Activated CD4-positive, alpha-beta T cell treated with anti-CD3 and anti-CD28 coated beads for 36 hours (primary cell): Measurements from ENCODE around the gene TLR2. TPM values are rescaled to one million over a fixed set of nuclear protein-coding genes. Genes with fewer than 3 reads are reported as not detected.

Source experiments
- ATAC-seq: fragments of 200-7000 bp; cut with Tn5 transposase; one replicate; pipeline ENCODE4 v1.10.0; 2021; ENCODE audit warnings: mild to moderate bottlenecking, moderate library complexity
- CTCF ChIA-PET: fragments of 350-600 bp; sonication (Branson Sonifier 250); formaldehyde crosslinking; loops from one replicate; lab custom pipeline; 2021; ENCODE audit warnings: antibody characterized with exemption; lab: Charles Lee
- POLR2A ChIA-PET: fragments of 350-600 bp; sonication (Branson Sonifier 250); formaldehyde crosslinking; loops from one replicate; lab custom pipeline; 2021; ENCODE audit warnings: antibody characterized with exemption, inconsistent platforms; lab: Charles Lee
- DNase-seq: peaks from one replicate; pipeline ENCODE4 v3.0.0-alpha.2; 2020
- H3K27ac Mint-ChIP-seq: one replicate; pipeline ENCODE4 v1.8.0; 2021; ENCODE audit warnings: mixed read lengths
- H3K27me3 Mint-ChIP-seq: one replicate; pipeline ENCODE4 v1.8.0; 2021; ENCODE audit warnings: mixed read lengths
- H3K36me3 Mint-ChIP-seq: one replicate; pipeline ENCODE4 v1.8.0; 2021; ENCODE audit warnings: low read depth, mixed read lengths
- H3K4me1 Mint-ChIP-seq: one replicate; pipeline ENCODE4 v1.8.0; 2021; ENCODE audit warnings: mixed read lengths
- H3K4me3 Mint-ChIP-seq: one replicate; pipeline ENCODE4 v1.8.0; 2021; ENCODE audit warnings: mild to moderate bottlenecking, moderate library complexity, mixed read lengths
- H3K9me3 Mint-ChIP-seq: one replicate; pipeline ENCODE4 v1.8.0; 2021; ENCODE audit warnings: low read depth, mixed read lengths
- intact Hi-C, 2 experiments: fragments of 100-400 bp; cut with DNase I in 1 of 2; cut with micrococcal nuclease in 1 of 2; formaldehyde crosslinking; loops; one replicate each; pipeline versions ENCODE4 v1.14.2 to v1.15.1; 2022 to 2024; cut with DNase I, micrococcal nuclease
- total RNA-seq, 2 experiments: library from RNA; stranded (reverse); gene quantifications; one replicate each; pipeline ENCODE4 v1.2.3, GENCODE V29; 2021

Gene TLR2, protein sequence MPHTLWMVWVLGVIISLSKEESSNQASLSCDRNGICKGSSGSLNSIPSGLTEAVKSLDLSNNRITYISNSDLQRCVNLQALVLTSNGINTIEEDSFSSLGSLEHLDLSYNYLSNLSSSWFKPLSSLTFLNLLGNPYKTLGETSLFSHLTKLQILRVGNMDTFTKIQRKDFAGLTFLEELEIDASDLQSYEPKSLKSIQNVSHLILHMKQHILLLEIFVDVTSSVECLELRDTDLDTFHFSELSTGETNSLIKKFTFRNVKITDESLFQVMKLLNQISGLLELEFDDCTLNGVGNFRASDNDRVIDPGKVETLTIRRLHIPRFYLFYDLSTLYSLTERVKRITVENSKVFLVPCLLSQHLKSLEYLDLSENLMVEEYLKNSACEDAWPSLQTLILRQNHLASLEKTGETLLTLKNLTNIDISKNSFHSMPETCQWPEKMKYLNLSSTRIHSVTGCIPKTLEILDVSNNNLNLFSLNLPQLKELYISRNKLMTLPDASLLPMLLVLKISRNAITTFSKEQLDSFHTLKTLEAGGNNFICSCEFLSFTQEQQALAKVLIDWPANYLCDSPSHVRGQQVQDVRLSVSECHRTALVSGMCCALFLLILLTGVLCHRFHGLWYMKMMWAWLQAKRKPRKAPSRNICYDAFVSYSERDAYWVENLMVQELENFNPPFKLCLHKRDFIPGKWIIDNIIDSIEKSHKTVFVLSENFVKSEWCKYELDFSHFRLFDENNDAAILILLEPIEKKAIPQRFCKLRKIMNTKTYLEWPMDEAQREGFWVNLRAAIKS
- 1 to 10 TPM; 1.3 to 2.0 TPM for total RNA-seq

DNA sequence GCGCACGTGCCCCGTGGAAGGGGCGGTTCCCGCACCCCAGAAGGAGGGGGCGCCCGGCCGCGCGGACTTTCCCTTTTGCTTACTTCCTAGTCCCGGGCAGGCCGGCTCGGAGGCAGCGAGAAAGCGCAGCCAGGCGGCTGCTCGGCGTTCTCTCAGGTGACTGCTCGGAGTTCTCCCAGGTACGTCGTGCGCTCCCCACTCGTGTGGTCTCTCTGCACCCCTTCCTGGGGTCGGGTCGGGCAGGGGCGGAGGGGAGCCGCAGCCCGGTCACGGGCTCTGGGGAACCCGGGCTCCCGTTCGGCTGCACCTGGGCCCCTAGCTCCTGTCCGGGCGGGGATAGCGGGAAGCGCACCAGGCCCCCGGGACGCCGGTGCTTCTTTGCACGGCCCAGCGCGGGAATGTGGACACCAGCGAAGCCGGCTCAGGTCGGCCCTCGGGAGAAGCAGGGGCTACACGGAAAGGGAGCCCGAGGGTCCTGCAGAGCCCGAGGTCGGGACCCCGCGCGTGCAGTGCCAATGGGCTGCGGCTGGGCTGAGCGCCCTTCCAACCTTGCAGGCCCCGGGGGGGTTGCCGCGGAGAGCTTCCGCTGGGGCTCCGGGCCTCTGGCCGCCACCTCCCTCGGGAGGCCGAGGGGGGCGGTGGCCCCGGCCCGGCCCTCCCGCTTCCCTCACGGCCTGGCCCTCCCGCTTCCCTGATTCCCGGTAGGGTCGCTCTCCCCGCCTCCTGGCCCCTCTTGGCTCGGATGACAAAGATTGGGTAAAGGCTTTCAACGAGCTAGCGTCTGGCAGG lies at the start of gene TLR2:
TSS of gene TLR2 (plus strand) at position 99 of the 789 bp plus-strand sequence. CDS start 18,628 bp downstream, outside the sequence.
- Mint-ChIP-seq H3K4me3 (peak within 1 kb of the TSS; percentile 73), H3K4me1 (peaks cover 11% of the 10 kb centered on the region), H3K9me3 (peaks cover 9% of the 10 kb centered on the region), H3K27ac (peak within 1 kb of the TSS; percentile 58), H3K36me3 (peaks cover 14% of the 10 kb centered on the region), H3K27me3 (peaks cover 21% of the 10 kb centered on the region)
- ATAC-seq: peak; percentile 95
- peak; percentile 83 for DNase-seq
- ChIA-PET POLR2A (interaction anchor here (0.6 kb wide), 1 partner anchor 566 kb away, joined by 3 read pairs; no protein-coding TSS in a partner anchor), CTCF (interaction anchor here (0.6 to 3.1 kb wide), 5 partner anchors 20 to 474 kb away, joined by 3 to 12 read pairs (median 4); no protein-coding TSS in a partner anchor)
- intact Hi-C loops: loop anchor here in 1 of 2 experiments (2.0 kb wide), 1 partner anchor 32 kb away; no protein-coding TSS in a partner anchor

DNA sequence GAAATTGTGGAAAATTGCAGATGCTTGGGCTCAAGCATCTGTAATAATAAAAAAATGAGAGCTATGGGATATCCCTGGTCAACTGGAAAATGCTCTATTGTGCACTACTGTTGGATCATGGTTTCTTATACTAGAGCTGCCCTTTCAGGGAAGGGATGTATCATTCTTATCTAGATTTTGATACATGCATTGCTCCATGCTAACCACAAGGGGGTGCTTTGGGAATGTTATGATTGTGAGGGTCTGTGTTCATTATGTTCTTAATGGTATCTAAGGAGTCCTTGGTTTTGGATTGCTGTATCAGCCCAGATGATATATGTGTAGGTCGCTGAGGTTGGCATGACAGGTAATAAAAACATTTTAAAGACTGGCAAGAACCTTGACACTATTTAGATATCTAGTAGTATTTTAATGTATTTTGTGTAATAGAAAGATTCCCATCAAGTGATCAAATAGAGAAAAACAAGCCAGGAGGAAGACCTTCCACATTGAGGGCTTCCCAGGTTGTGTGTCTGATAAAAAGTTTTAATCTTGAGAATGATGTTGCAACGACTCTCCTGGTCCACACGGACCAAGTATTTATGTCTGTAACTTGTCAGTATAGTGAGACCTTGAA lies 49.2 kb upstream of the TLR2 start:
- intact Hi-C loops: loop anchor here in 1 of 2 experiments (1.0 kb wide), 1 partner anchor 115 kb away; no protein-coding TSS in a partner anchor
- H3K9me3 Mint-ChIP-seq: no peaks in the 10 kb centered on the region
- ChIA-PET POLR2A (interaction anchor here (0.6 kb wide), 1 partner anchor 162 kb away, joined by 3 read pairs; no protein-coding TSS in a partner anchor), CTCF (interaction anchor here (0.6 to 4.2 kb wide), 13 partner anchors 9 to 514 kb away, joined by 3 to 31 read pairs (median 3); no protein-coding TSS in a partner anchor)
- H3K27me3 Mint-ChIP-seq: no peaks in the 10 kb centered on the region
- no peak for DNase-seq
- peaks cover 47% of the 10 kb centered on the region for H3K36me3 Mint-ChIP-seq
- H3K27ac Mint-ChIP-seq: peak overlapping the region; percentile 10
- no peaks in the 10 kb centered on the region for H3K4me1 Mint-ChIP-seq
- H3K4me3 Mint-ChIP-seq: no peak overlapping the region
- ATAC-seq: peak; percentile 72

DNA sequence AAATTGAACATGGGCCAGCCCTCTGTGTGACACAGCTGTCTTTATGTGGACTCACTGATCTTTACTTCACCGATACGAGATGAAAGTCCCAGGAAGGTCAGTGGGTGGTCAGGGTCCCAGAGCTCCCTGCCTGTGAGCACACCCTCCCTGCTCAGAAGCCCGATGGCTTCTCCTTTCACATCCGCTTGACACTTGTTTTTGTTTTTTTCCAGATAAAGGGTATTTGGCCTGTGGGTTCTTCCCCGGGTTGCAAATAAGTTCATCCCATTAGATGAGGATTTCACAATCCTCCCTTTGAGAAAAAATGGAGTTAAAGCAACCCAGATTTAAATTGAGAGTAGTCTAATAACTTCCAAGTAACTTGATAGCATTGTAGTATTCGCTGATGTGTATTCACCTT lies 48.2 kb upstream of the TLR2 start:
- H3K36me3 Mint-ChIP-seq: peaks cover 37% of the 10 kb centered on the region
- H3K4me1 Mint-ChIP-seq: peaks cover under 1% of the 10 kb centered on the region
- no peaks in the 10 kb centered on the region for H3K27me3 Mint-ChIP-seq
- POLR2A ChIA-PET: interaction anchor here (0.7 kb wide), 1 partner anchor 476 kb away, joined by 3 read pairs; no protein-coding TSS in a partner anchor
- CTCF ChIA-PET: interaction anchor here (0.8 to 4.2 kb wide), 3 partner anchors 8 to 115 kb away, joined by 3 to 31 read pairs (median 24); no protein-coding TSS in a partner anchor
- no peaks in the 10 kb centered on the region for H3K9me3 Mint-ChIP-seq
- no peak overlapping the region for H3K4me3 Mint-ChIP-seq
- H3K27ac Mint-ChIP-seq: peak overlapping the region; percentile 21
- ATAC-seq (no peak), DNase-seq (no peak)
- intact Hi-C loops: no loop called here

DNA sequence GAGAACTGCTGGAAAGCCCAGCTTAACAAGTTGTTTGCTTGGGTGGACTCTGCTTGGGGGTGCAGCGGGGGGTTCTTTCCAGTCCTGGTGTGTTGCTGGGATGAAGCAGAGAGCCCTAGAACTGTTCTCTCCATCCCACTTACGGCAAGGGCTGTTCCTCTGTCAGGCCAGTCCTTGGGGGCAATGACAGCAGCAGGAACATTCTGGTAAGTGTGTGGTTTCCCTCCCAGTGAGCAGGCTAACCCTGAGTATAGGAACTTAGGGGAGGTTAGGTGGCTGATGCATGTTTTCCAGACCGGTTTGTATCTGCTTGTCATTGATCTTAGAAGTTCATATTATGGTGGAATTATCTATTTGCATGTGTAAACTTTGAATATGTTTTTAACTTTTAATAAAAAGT lies 46.9 kb upstream of the TLR2 start:
- no peaks in the 10 kb centered on the region for H3K9me3 Mint-ChIP-seq
- no peak overlapping the region for H3K4me3 Mint-ChIP-seq
- H3K27me3 Mint-ChIP-seq: no peaks in the 10 kb centered on the region
- no peak overlapping the region for H3K27ac Mint-ChIP-seq
- peaks cover 34% of the 10 kb centered on the region for H3K36me3 Mint-ChIP-seq
- intact Hi-C loops: no loop called here
- ATAC-seq (no peak), DNase-seq (no peak)
- peaks cover 13% of the 10 kb centered on the region for H3K4me1 Mint-ChIP-seq
- POLR2A ChIA-PET: no interaction called here
- CTCF ChIA-PET: interaction anchor here (1.3 kb wide), 1 partner anchor 113 kb away, joined by 3 read pairs; no protein-coding TSS in a partner anchor

DNA sequence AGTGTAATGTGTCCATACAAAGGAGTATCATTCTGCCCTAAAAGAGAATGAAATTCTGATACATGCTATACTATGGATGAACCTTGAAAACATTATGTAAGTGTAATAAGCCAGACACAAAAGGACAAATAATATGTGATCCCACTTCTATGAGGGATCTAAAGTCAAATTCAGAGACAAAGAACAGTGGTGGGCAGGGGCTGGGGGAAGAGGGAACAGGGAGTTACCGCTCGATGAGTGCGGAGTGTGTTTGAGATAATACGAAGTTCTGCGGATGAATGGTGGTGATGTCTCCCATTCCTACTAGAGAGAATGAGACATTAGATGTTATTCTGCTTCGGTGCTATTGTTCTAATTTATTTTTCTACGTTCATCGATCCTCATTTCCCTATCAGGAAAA lies 46.1 kb upstream of the TLR2 start:
- ChIA-PET CTCF (interaction anchor here (1.3 kb wide), 1 partner anchor 113 kb away, joined by 3 read pairs; no protein-coding TSS in a partner anchor), POLR2A (no interaction called here)
- no peak overlapping the region for H3K4me3 Mint-ChIP-seq
- no peaks in the 10 kb centered on the region for H3K9me3 Mint-ChIP-seq
- H3K27ac Mint-ChIP-seq: no peak overlapping the region
- H3K36me3 Mint-ChIP-seq: peaks cover 28% of the 10 kb centered on the region
- H3K4me1 Mint-ChIP-seq: peaks cover 15% of the 10 kb centered on the region
- no peak for DNase-seq
- intact Hi-C loops: no loop called here
- ATAC-seq: no peak
- no peaks in the 10 kb centered on the region for H3K27me3 Mint-ChIP-seq

DNA sequence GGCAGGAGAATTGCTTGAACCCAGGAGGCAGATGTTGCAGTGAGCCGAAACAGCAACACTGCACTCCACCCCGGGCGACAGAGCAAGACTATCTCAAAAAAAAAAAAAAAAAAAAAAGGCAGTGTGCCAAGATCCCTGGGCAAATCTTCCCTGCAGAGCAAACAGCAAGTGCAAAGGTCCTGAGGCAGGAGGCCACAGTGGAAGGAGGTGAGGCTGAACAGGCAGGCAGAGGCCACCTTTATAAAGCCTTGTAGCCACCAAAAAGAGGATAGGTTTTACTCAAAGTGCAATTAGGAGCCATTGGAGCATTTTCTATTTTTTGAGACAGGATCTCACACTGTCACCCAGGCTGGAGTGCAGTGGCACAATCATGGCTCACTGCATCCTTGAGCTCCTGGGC lies 45.1 kb upstream of the TLR2 start:
- no peak for DNase-seq
- intact Hi-C loops: no loop called here
- ChIA-PET POLR2A (no interaction called here), CTCF (interaction anchor here (0.6 to 1.3 kb wide), 2 partner anchors 10 to 17 kb away, joined by 4 read pairs; no protein-coding TSS in a partner anchor)
- no peaks in the 10 kb centered on the region for H3K9me3 Mint-ChIP-seq
- H3K36me3 Mint-ChIP-seq: peaks cover 23% of the 10 kb centered on the region
- H3K4me1 Mint-ChIP-seq: peaks cover 18% of the 10 kb centered on the region
- no peak overlapping the region for H3K27ac Mint-ChIP-seq
- no peak for ATAC-seq
- no peak overlapping the region for H3K4me3 Mint-ChIP-seq
- H3K27me3 Mint-ChIP-seq: no peaks in the 10 kb centered on the region

DNA sequence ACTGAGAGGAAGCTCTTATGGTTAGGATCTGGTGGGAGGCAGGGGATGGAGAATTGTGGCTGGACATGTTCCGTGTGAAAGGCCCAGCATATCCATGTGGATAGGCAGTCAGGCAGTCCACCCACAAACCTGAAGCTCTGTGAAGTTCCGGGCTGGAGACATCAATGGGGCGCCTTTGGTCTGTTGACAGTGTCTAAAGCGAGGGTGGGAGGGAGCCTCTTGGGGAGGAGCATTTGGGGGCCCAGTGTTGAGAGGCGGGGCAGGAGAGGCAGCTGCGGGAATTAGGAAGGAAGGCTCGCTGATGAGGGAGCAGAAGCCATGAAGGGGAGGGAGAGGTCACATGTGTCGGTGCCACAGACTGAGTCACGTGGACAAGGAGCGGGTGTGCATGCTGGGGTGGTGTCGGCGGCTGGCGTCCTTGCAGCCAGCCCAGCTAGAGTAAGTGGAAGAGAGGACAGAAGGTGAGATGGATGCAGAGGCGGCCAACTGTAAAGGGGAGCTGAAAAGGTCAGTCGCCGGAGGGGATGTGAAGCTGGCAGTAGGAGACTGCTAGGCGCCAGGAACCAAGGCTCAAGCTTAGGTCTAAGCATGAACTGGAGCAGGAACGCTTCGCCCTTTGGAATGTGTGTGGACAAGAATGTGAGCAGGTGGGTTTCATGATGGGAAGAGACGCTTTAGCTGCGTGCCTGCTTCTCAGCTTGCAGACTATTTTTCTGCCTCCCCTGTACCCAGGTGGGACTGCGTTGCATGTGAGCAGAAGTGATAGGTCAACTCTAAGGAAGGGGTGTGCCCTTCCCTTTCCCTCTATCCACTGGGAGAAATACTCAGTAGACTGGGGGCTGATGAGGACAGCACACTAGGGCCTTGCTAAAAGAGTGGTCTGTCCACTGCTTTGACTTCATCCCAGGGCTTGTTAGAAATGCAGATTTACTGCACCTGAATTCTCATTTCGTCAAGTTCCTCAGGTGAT lies 44.0 kb upstream of the TLR2 start:
- ChIA-PET CTCF (interaction anchor here (0.6 to 1.1 kb wide), 4 partner anchors 8 to 296 kb away, joined by 3 read pairs; partner anchors contain the start of gene MND1), POLR2A (no interaction called here)
- H3K27me3 Mint-ChIP-seq: no peaks in the 10 kb centered on the region
- H3K36me3 Mint-ChIP-seq: peaks cover 13% of the 10 kb centered on the region
- H3K4me3 Mint-ChIP-seq: no peak overlapping the region
- DNase-seq (no peak), ATAC-seq (no peak)
- intact Hi-C loops: no loop called here
- H3K9me3 Mint-ChIP-seq: peaks cover 2% of the 10 kb centered on the region
- H3K27ac Mint-ChIP-seq: no peak overlapping the region
- peaks cover 18% of the 10 kb centered on the region for H3K4me1 Mint-ChIP-seq

DNA sequence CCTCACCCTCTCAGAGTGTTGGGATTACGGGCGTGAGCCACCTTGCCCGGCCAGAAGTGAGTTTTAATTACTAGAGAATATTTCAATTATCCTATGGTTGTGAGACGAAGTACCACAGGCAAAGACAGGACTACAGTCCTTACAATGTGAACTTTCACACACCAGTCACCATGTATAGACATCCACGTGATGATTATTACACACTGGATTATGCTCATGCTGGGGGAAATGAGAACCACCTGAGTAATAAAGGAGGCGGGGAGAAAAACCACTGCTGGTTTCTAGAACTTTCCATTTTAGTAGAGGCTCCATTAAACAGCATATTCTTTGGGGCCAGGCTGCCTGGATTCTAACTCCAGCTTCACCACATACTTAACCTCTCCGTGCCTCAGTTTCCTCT lies 42.5 kb upstream of the TLR2 start:
- no peaks in the 10 kb centered on the region for H3K36me3 Mint-ChIP-seq
- peak; percentile 49 for ATAC-seq
- no peak overlapping the region for H3K27ac Mint-ChIP-seq
- ChIA-PET POLR2A (interaction anchor here (0.6 kb wide), 1 partner anchor 289 kb away, joined by 3 read pairs; no protein-coding TSS in a partner anchor), CTCF (interaction anchor here (0.8 to 4.0 kb wide), 5 partner anchors 9 to 434 kb away, joined by 3 to 39 read pairs (median 4); partner anchors contain the start of gene MND1)
- peaks cover 18% of the 10 kb centered on the region for H3K4me1 Mint-ChIP-seq
- no peak overlapping the region for H3K4me3 Mint-ChIP-seq
- no peaks in the 10 kb centered on the region for H3K27me3 Mint-ChIP-seq
- intact Hi-C loops: no loop called here
- peaks cover 3% of the 10 kb centered on the region for H3K9me3 Mint-ChIP-seq
- no peak for DNase-seq
